NB4 (cell line): ENCODE results near the gene MPG.

Experiments
- MAX ChIP-seq: IDR thresholded peaks from 2 replicates; pipeline ENCODE4 v1.6.1; 2011; ENCODE audit warnings: low read depth, low read length
- POLR2A ChIP-seq: IDR thresholded peaks from 2 replicates; pipeline ENCODE4 v1.6.1; 2011; ENCODE audit warnings: mild to moderate bottlenecking; ENCODE audit not compliant: insufficient read length; ENCODE audit errors: extremely low read depth
- TF ChIP-seq, protein P1 (sequence below): IDR thresholded peaks from one replicate; pipeline ENCODE4 v1.5.1; 2012; ENCODE audit warnings: low read depth, low read length

- TF ChIP-seq, protein P1, sequence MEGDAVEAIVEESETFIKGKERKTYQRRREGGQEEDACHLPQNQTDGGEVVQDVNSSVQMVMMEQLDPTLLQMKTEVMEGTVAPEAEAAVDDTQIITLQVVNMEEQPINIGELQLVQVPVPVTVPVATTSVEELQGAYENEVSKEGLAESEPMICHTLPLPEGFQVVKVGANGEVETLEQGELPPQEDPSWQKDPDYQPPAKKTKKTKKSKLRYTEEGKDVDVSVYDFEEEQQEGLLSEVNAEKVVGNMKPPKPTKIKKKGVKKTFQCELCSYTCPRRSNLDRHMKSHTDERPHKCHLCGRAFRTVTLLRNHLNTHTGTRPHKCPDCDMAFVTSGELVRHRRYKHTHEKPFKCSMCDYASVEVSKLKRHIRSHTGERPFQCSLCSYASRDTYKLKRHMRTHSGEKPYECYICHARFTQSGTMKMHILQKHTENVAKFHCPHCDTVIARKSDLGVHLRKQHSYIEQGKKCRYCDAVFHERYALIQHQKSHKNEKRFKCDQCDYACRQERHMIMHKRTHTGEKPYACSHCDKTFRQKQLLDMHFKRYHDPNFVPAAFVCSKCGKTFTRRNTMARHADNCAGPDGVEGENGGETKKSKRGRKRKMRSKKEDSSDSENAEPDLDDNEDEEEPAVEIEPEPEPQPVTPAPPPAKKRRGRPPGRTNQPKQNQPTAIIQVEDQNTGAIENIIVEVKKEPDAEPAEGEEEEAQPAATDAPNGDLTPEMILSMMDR, result no peak
- TF ChIP-seq POLR2A (no peak), MAX (no peak)
These were observed 47.0 kb downstream of the MPG start for GRCh38 chr16:125011-125410.
